ENCODE results near the gene TESMIN. TPM values are rescaled to one million over a fixed set of nuclear protein-coding genes. Genes with fewer than 3 reads are reported as not detected.

Gene TESMIN
- total and polyA plus RNA-seq, 2 of the 13 experiments (the other 11 are each of a cell fraction or from before 2014, with no cell fraction given): 0.15 to 0.45 TPM

DNA sequence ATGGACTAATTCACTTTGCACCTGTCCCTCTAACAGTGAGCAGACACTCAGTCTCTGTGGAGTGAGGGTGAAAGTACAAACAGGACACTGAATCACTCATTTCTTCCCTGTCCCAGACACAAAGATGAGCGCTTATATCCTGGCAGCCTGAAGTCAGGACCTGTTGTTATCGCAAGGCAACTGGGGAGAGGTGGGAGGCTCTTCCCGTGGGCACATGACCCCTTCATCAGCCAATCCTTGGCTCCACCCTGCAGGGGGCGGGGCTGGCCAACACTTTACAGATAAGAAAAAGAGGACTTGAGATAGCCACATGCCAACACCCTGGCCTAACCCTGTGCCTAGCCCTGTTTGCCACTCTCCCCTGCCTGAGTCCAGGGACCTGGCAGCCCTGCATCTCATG lies 29.5 kb upstream of the TESMIN start (continued):
- TF ChIP-seq MTF2 (CRISPR knock-in tag; IDR thresholded peaks at IDR 0.05; ENCODE audit: borderline replicate concordance) (no peak), ZNF446 (CRISPR knock-in tag; IDR thresholded peaks at IDR 0.05) (no peak), CENPT (CRISPR knock-in tag; IDR thresholded peaks at IDR 0.05; ENCODE audit: low read depth) (no peak), HES4 (CRISPR knock-in tag; IDR thresholded peaks at IDR 0.05; ENCODE audit: borderline replicate concordance) (no peak), CREB1 (IDR thresholded peaks at IDR 0.05) (no peak), CREB1 (CRISPR knock-in tag; IDR thresholded peaks at IDR 0.05) (no peak), ZNF33B (CRISPR knock-in tag; IDR thresholded peaks at IDR 0.05) (no peak), JDP2 (CRISPR knock-in tag; IDR thresholded peaks at IDR 0.05; ENCODE audit: borderline replicate concordance) (no peak)
- TF ChIP-seq, protein P1, sequence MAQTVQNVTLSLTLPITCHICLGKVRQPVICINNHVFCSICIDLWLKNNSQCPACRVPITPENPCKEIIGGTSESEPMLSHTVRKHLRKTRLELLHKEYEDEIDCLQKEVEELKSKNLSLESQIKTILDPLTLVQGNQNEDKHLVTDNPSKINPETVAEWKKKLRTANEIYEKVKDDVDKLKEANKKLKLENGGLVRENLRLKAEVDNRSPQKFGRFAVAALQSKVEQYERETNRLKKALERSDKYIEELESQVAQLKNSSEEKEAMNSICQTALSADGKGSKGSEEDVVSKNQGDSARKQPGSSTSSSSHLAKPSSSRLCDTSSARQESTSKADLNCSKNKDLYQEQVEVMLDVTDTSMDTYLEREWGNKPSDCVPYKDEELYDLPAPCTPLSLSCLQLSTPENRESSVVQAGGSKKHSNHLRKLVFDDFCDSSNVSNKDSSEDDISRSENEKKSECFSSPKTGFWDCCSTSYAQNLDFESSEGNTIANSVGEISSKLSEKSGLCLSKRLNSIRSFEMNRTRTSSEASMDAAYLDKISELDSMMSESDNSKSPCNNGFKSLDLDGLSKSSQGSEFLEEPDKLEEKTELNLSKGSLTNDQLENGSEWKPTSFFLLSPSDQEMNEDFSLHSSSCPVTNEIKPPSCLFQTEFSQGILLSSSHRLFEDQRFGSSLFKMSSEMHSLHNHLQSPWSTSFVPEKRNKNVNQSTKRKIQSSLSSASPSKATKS (CRISPR knock-in tag; IDR thresholded peaks at IDR 0.05): no peak
- TF ChIP-seq, protein P2, sequence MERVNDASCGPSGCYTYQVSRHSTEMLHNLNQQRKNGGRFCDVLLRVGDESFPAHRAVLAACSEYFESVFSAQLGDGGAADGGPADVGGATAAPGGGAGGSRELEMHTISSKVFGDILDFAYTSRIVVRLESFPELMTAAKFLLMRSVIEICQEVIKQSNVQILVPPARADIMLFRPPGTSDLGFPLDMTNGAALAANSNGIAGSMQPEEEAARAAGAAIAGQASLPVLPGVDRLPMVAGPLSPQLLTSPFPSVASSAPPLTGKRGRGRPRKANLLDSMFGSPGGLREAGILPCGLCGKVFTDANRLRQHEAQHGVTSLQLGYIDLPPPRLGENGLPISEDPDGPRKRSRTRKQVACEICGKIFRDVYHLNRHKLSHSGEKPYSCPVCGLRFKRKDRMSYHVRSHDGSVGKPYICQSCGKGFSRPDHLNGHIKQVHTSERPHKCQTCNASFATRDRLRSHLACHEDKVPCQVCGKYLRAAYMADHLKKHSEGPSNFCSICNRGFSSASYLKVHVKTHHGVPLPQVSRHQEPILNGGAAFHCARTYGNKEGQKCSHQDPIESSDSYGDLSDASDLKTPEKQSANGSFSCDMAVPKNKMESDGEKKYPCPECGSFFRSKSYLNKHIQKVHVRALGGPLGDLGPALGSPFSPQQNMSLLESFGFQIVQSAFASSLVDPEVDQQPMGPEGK (CRISPR knock-in tag; IDR thresholded peaks at IDR 0.05): no peak
- TF ChIP-seq, protein P3, sequence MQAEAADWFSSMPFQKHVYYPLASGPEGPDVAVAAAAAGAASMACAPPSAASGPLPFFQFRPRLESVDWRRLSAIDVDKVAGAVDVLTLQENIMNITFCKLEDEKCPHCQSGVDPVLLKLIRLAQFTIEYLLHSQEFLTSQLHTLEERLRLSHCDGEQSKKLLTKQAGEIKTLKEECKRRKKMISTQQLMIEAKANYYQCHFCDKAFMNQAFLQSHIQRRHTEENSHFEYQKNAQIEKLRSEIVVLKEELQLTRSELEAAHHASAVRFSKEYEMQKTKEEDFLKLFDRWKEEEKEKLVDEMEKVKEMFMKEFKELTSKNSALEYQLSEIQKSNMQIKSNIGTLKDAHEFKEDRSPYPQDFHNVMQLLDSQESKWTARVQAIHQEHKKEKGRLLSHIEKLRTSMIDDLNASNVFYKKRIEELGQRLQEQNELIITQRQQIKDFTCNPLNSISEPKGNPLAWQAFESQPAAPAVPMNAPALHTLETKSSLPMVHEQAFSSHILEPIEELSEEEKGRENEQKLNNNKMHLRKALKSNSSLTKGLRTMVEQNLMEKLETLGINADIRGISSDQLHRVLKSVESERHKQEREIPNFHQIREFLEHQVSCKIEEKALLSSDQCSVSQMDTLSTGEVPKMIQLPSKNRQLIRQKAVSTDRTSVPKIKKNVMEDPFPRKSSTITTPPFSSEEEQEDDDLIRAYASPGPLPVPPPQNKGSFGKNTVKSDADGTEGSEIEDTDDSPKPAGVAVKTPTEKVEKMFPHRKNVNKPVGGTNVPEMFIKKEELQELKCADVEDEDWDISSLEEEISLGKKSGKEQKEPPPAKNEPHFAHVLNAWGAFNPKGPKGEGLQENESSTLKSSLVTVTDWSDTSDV (CRISPR knock-in tag; IDR thresholded peaks at IDR 0.05): no peak

Measured in HepG2 (cell line).